22Rv1 (cell line): ENCODE measurements around the gene ZACN.

Experiments used
- ZFX ChIP-seq: fragments of 450-650 bp; IDR thresholded peaks from 2 replicates; pipeline ENCODE4 v1.6.1; 2017; ENCODE audit warnings: antibody characterized with exemption, borderline replicate concordance
- TF ChIP-seq, protein P1 (sequence below): fragments of 450-650 bp; IDR thresholded peaks from 2 replicates; pipeline ENCODE4 v1.5.1; 2017; ENCODE audit warnings: mild to moderate bottlenecking

DNA sequence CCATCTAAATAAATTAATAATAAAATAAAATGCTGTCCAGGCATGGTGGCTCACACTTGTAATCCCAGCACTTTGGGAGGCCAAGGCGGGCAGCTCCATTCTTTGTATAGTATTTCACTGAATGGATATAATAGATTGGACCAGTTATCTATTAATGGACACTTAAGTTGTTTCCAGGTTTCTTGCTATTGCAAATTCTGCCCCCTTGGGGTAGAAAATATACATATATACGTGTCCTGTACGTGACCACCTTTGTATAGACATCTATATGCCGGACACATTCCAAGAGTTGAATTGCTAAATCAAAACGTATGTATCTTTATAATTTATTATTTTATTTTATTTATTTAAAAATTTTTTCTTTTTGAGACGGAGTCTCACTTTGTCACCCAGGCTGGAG is 28.5 kb downstream of the ZACN start:
- TF ChIP-seq, protein P1, sequence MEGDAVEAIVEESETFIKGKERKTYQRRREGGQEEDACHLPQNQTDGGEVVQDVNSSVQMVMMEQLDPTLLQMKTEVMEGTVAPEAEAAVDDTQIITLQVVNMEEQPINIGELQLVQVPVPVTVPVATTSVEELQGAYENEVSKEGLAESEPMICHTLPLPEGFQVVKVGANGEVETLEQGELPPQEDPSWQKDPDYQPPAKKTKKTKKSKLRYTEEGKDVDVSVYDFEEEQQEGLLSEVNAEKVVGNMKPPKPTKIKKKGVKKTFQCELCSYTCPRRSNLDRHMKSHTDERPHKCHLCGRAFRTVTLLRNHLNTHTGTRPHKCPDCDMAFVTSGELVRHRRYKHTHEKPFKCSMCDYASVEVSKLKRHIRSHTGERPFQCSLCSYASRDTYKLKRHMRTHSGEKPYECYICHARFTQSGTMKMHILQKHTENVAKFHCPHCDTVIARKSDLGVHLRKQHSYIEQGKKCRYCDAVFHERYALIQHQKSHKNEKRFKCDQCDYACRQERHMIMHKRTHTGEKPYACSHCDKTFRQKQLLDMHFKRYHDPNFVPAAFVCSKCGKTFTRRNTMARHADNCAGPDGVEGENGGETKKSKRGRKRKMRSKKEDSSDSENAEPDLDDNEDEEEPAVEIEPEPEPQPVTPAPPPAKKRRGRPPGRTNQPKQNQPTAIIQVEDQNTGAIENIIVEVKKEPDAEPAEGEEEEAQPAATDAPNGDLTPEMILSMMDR, result peak; percentile 25
- TF ChIP-seq ZFX, result no peak
